Endothelial cell of umbilical vein (primary cell): ENCODE results near the gene SLCO6A1. TPM values are rescaled to one million over a fixed set of nuclear protein-coding genes. Genes with fewer than 3 reads are reported as not detected.

Source experiments
- BruUV-seq: library from RNA; stranded (reverse); fragments of 400-500 nt; replicated peaks from 2 replicates; lab custom pipeline; 2021; lab: Mats Ljungman, UMichigan
- CTCF ChIA-PET: fragments of 300-600, 350-600 bp; sonication (Branson Sonifier 250); formaldehyde crosslinking; loops from one replicate; lab custom pipeline; 2021; ENCODE audit warnings: antibody characterized with exemption, inconsistent platforms; lab: Charles Lee
- POLR2A ChIA-PET: fragments of 300-600, 350-600 bp; sonication (Branson Sonifier 250); formaldehyde crosslinking; loops from one replicate; lab custom pipeline; 2021; ENCODE audit warnings: antibody characterized with exemption, inconsistent platforms; lab: Charles Lee
- DNase-seq: peaks from one replicate; pipeline ENCODE4 v3.0.0-alpha.2; 2011; ENCODE audit warnings: low read depth, low spot score
- FAIRE-seq: peaks from 2 replicates; lab custom pipeline; 2011; peaks lifted over from hg19 to GRCh38; lab: Jason Lieb, UNC
- H2AFZ ChIP-seq: 2 replicates; pipeline ENCODE4 v1.6.0; 2012; ENCODE audit warnings: low read depth, low read length, control low read depth, inconsistent platforms
- H3K27ac ChIP-seq: 2 replicates; pipeline ENCODE4 v1.5.1; 2011; ENCODE audit warnings: low read depth, mild to moderate bottlenecking, control low read depth, low read length, moderate library complexity; ENCODE audit not compliant: insufficient read depth
- H3K27me3 ChIP-seq, 2 experiments: 2 replicates each; pipeline versions ENCODE4 v1.6.0 to v1.6.1; 2011; ENCODE audit warnings: low read length in 2 of 2, mixed read lengths in 1 of 2; ENCODE audit not compliant: control insufficient read depth in 2 of 2, insufficient read depth in 2 of 2
- H3K36me3 ChIP-seq, 2 experiments: 2 replicates in 1 of 2; 3 replicates in 1 of 2; pipeline ENCODE4 v1.5.1; 2011; ENCODE audit warnings: low read length in 2 of 2, mild to moderate bottlenecking in 1 of 2, moderate library complexity in 1 of 2; ENCODE audit not compliant: control insufficient read depth in 2 of 2, insufficient read depth in 2 of 2; ENCODE audit errors: extremely low read depth in 1 of 2
- H3K4me1 ChIP-seq: 3 replicates; pipeline ENCODE4 v1.5.1; 2011; ENCODE audit warnings: mild to moderate bottlenecking, low read length; ENCODE audit not compliant: control insufficient read depth, insufficient read depth; ENCODE audit errors: extremely low read depth
- H3K4me2 ChIP-seq: 2 replicates; pipeline ENCODE4 v1.6.1; 2011; ENCODE audit warnings: low read length, control low read depth, mixed read lengths; ENCODE audit not compliant: insufficient read depth
- H3K4me3 ChIP-seq, 3 experiments: fragments of 200-600 bp in 1 of 3; sonication (generic), shearing (Covaris generic) in 1 of 3; replicated peaks in 1 of 3; 2 replicates each; pipeline ENCODE4 v1.5.1; 2011 to 2016; ENCODE audit warnings: control low read depth in 3 of 3, low read length in 3 of 3, mild to moderate bottlenecking in 2 of 3, inconsistent platforms in 1 of 3, low read depth in 1 of 3, moderate library complexity in 1 of 3; ENCODE audit not compliant: insufficient read depth in 1 of 3
- H3K79me2 ChIP-seq: 2 replicates; pipeline ENCODE4 v1.6.0; 2012; ENCODE audit warnings: low read length, inconsistent platforms; ENCODE audit not compliant: control insufficient read depth, insufficient read depth
- H3K9ac ChIP-seq: replicated peaks from 2 replicates; pipeline ENCODE3; 2011; ENCODE audit warnings: low read length, control low read depth; ENCODE audit not compliant: insufficient read depth; ENCODE audit errors: extremely low read depth
- H3K9me1 ChIP-seq: replicated peaks from 3 replicates; pipeline ENCODE4 v1.6.0; 2011; ENCODE audit warnings: mild to moderate bottlenecking, low read length; ENCODE audit not compliant: control insufficient read depth, insufficient read depth; ENCODE audit errors: extremely low read depth
- H3K9me3 ChIP-seq: replicated peaks from 2 replicates; pipeline ENCODE4 v1.5.1; 2012; ENCODE audit warnings: low read length, inconsistent platforms; ENCODE audit not compliant: control insufficient read depth, insufficient read depth
- H4K20me1 ChIP-seq: replicated peaks from 2 replicates; pipeline ENCODE3; 2011; ENCODE audit warnings: mild to moderate bottlenecking, low read length; ENCODE audit not compliant: control insufficient read depth, insufficient read depth; ENCODE audit errors: extremely low read depth
- EZH2 ChIP-seq: IDR thresholded peaks from 2 replicates; pipeline ENCODE4 v1.6.1; 2012; ENCODE audit warnings: borderline replicate concordance, low read depth, mild to moderate bottlenecking, moderate library complexity, low read length, inconsistent platforms; ENCODE audit not compliant: severe bottlenecking
- FOS ChIP-seq: IDR thresholded peaks from 2 replicates; pipeline ENCODE4 v1.6.1; 2011; ENCODE audit warnings: mild to moderate bottlenecking, low read length, moderate library complexity, borderline replicate concordance; ENCODE audit not compliant: insufficient read depth
- GATA2 ChIP-seq: IDR thresholded peaks from 2 replicates; pipeline ENCODE4 v1.7.0; 2011; ENCODE audit warnings: low read depth, mild to moderate bottlenecking, moderate library complexity, mixed read lengths, low read length; ENCODE audit not compliant: insufficient read length, insufficient read depth
- JUN ChIP-seq: IDR thresholded peaks from 2 replicates; pipeline ENCODE4 v1.6.1; 2011; ENCODE audit warnings: borderline replicate concordance, low read depth; ENCODE audit not compliant: insufficient read length, insufficient read depth
- MYC ChIP-seq: IDR thresholded peaks from one replicate; pipeline ENCODE4 v1.6.1; 2011; ENCODE audit warnings: mild to moderate bottlenecking, low read depth, low read length
- POLR2A ChIP-seq: IDR thresholded peaks from 2 replicates; pipeline ENCODE4 v1.6.1; 2012; ENCODE audit warnings: low read depth, mild to moderate bottlenecking, control low read depth, low read length
- POLR2AphosphoS5 ChIP-seq: IDR thresholded peaks from 2 replicates; pipeline ENCODE4 v1.6.1; 2012; ENCODE audit warnings: low read depth, mild to moderate bottlenecking, control low read depth, low read length, moderate library complexity; ENCODE audit not compliant: insufficient read depth
- dilution Hi-C: fragments of 300-500 bp; cut with MboI; formaldehyde crosslinking; loops from one replicate; pipeline ENCODE4 v1.15.0; 2019; ENCODE audit warnings: low sequenced_read_pairs; ENCODE audit not compliant: extremely low pct_ligation_motif_present
- intact Hi-C: fragments of 100-400 bp; cut with micrococcal nuclease; formaldehyde crosslinking; loops from one replicate; pipeline ENCODE4 v1.10.0; 2022
- polyA plus RNA-seq, 4 experiments: library from polyadenylated mRNA; depleted of rRNA in 3 of 4; stranded (reverse) in 3 of 4; unstranded in 1 of 4; fragments of >200 nt; gene quantifications; 2 replicates each; pipeline versions ENCODE4 v1.2.1 to v1.2.3, GENCODE V29; 2011 to 2012; ENCODE audit warnings: missing spikeins in 1 of 4
- total RNA-seq: library from RNA; stranded (reverse); gene quantifications from 2 replicates; pipeline ENCODE4 v1.2.3, GENCODE V29; 2021
- TF ChIP-seq, protein P1 (sequence below): IDR thresholded peaks from 2 replicates; pipeline ENCODE4 v1.6.1; 2011; ENCODE audit not compliant: insufficient read depth, insufficient read length
- TF ChIP-seq, protein P2 (sequence below), 2 donors: IDR thresholded peaks; 1 replicate in 1 of 2; 2 replicates in 1 of 2; pipeline ENCODE4 v1.5.1; 2011; ENCODE audit warnings: low read length in 2 of 2, mild to moderate bottlenecking in 2 of 2, moderate library complexity in 2 of 2, control low read depth in 1 of 2, inconsistent platforms in 1 of 2, low read depth in 1 of 2; ENCODE audit not compliant: insufficient read depth in 1 of 2; ENCODE audit errors: extremely low read depth in 1 of 2

SLCO6A1 gene
- total and polyA plus RNA-seq, 2 donors (not counting 3 experiments of a cell fraction or from before 2014, with no cell fraction given), result not detected

DNA sequence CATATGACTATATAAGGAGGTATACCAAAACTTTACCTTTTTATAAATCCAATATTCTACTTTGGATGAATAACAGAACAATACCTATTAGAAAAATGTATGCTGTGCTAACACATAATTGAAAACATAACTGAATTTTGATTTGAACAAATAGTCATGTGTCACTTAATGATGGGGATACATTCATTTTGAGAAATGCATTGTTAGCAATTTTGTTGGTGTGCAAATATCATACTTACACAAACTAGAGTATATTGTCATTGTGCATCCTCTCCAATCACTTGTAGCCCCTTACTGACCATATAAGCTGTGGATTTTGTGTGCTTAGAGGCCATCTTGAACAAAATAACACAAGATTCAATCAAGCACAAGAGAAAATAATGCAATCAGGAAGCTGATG lies 130.4 kb downstream of the SLCO6A1 start:
- H3K27ac ChIP-seq, result no peak overlapping the region
- no TSS peak for BruUV-seq
- dilution Hi-C loops, result no loop called here
- ChIA-PET POLR2A (no interaction called here), CTCF (no interaction called here)
- no peaks in the 10 kb centered on the region for H3K79me2 ChIP-seq
- FAIRE-seq (no peak), DNase-seq (no peak)
- TF ChIP-seq MYC (no peak), FOS (no peak), GATA2 (no peak), EZH2 (no peak), JUN (no peak), POLR2AphosphoS5 (no peak), POLR2A (no peak)
- TF ChIP-seq, protein P1, sequence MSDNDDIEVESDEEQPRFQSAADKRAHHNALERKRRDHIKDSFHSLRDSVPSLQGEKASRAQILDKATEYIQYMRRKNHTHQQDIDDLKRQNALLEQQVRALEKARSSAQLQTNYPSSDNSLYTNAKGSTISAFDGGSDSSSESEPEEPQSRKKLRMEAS, result no peak
- TF ChIP-seq, protein P2, sequence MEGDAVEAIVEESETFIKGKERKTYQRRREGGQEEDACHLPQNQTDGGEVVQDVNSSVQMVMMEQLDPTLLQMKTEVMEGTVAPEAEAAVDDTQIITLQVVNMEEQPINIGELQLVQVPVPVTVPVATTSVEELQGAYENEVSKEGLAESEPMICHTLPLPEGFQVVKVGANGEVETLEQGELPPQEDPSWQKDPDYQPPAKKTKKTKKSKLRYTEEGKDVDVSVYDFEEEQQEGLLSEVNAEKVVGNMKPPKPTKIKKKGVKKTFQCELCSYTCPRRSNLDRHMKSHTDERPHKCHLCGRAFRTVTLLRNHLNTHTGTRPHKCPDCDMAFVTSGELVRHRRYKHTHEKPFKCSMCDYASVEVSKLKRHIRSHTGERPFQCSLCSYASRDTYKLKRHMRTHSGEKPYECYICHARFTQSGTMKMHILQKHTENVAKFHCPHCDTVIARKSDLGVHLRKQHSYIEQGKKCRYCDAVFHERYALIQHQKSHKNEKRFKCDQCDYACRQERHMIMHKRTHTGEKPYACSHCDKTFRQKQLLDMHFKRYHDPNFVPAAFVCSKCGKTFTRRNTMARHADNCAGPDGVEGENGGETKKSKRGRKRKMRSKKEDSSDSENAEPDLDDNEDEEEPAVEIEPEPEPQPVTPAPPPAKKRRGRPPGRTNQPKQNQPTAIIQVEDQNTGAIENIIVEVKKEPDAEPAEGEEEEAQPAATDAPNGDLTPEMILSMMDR (IDR thresholded peaks at IDR 0.05; ENCODE audit: extremely low read depth in 1 of 2, insufficient read depth in 1 of 2, low read depth in 1 of 2, low read length in 2 of 2), result no peak
- H3K4me2 ChIP-seq, result no peak overlapping the region
- no peak overlapping the region for H3K4me3 ChIP-seq
- H2AFZ ChIP-seq, result no peak overlapping the region
- H4K20me1 ChIP-seq, result no peaks in the 10 kb centered on the region
- no peaks in the 10 kb centered on the region for H3K9me3 ChIP-seq
- H3K36me3 ChIP-seq, result no peaks in the 10 kb centered on the region
- no peaks in the 10 kb centered on the region for H3K27me3 ChIP-seq
- H3K9ac ChIP-seq, result no peak overlapping the region
- intact Hi-C loops, result no loop called here
- no peaks in the 10 kb centered on the region for H3K9me1 ChIP-seq
- H3K4me1 ChIP-seq, result no peaks in the 10 kb centered on the region
